ENCODE results near the gene C1R. TPM values are rescaled to one million over a fixed set of nuclear protein-coding genes. Genes with fewer than 3 reads are reported as not detected.
"Not testable (repeated sequence)": the region's sequence is repeated elsewhere in the genome, so short reads cannot be mapped to it uniquely, and the experiment has no call there.

C1R gene
- total RNA-seq, 4 donors from 2014 or later: 68.5 to 154 (median 125) TPM

DNA sequence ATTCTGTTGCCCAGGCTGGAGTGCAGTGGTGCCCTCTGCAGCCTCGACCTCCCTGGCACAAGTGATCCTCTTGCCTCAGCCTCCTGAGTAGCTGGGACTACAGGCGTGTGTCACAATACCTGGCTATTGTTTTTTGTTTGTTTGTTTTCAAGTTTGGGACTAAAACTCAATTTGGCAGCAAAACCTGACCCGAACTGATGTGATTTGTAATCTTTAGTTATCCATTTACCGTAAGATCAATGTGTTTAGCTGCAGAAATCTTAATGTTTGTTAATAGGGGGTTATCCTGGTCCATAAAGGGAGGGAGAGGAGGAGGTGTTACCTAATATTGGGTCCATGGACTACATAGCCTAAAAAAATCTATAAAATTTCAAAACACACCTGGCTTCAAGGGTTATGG, 32.5 kb downstream of the C1R start:
- in situ Hi-C loops (cut with MboI; ENCODE audit: low pct_ligation_motif_present in 1 of 4, low pct_unique_long_range_greater_than_20kb in 1 of 4, low sequenced_read_pairs in 3 of 4) (no loop called here), intact Hi-C loops (cut with DNase I; ENCODE audit: low total_unique reads) (loop anchor here (2.0 kb wide), 2 partner anchors 33 to 49 kb away; partner anchors contain the start of genes C1R and C1RL)
- no peak overlapping the region for H3K4me3 ChIP-seq
- H3K9me3 ChIP-seq: no peaks in the 10 kb centered on the region
- TF ChIP-seq POLR2A (IDR thresholded peaks at IDR 0.05) (no peak), POLR2AphosphoS5 (IDR thresholded peaks at IDR 0.05) (no peak), CTCF (IDR thresholded peaks at IDR 0.05) (no peak), EP300 (IDR thresholded peaks at IDR 0.05; ENCODE audit: low read depth) (no peak)
- WGBS, 2 donors (ENCODE audit: low coverage in 1 of 2): 81 to 88% methylated on average over 4 of the region's 4 CpGs
- no peaks in the 10 kb centered on the region for H3K36me3 ChIP-seq
- peak overlapping the region; percentile 66 to 85 (median 78) for H3K27ac ChIP-seq
- H3K4me1 ChIP-seq: peaks cover 0 to 20% (median 8%) of the 10 kb centered on the region in 4 donors
- DNase-seq: no peak
- no peaks in the 10 kb centered on the region for H3K27me3 ChIP-seq

- Histone ChIP-seq H3K9me3 (no peaks in the 10 kb centered on the region), H3K27ac (no peak overlapping the region), H3K4me1 (peaks cover 0 to 20% (median 8%) of the 10 kb centered on the region in 4 donors), H3K27me3 (no peaks in the 10 kb centered on the region), H3K4me3 (no peak overlapping the region), H3K36me3 (no peaks in the 10 kb centered on the region)
- in situ Hi-C loops (cut with MboI; ENCODE audit: low pct_ligation_motif_present in 1 of 4, low pct_unique_long_range_greater_than_20kb in 1 of 4, low sequenced_read_pairs in 3 of 4): no loop called here
- 93 to 95% methylated on average over 6 to 9 of the region's 9 CpGs for whole genome bisulfite sequencing, 2 donors (ENCODE audit: low coverage in 1 of 2)
- no peak for TF ChIP-seq POLR2AphosphoS5 (IDR thresholded peaks at IDR 0.05)
- TF ChIP-seq POLR2A (IDR thresholded peaks at IDR 0.05): no peak
- TF ChIP-seq CTCF (IDR thresholded peaks at IDR 0.05): no peak
- TF ChIP-seq EP300 (IDR thresholded peaks at IDR 0.05; ENCODE audit: low read depth): no peak
- no peak for DNase-seq
- intact Hi-C loops (cut with DNase I; ENCODE audit: low total_unique reads): no loop called here
Measured at GRCh38 chr12:7058850-7059395, 33.3 kb downstream of the C1R start.

- peaks cover 2% of the 10 kb centered on the region for H3K27me3 ChIP-seq
- no peak for DNase-seq
- H3K36me3 ChIP-seq: no peaks in the 10 kb centered on the region
- TF ChIP-seq CTCF (IDR thresholded peaks at IDR 0.05): no peak
- TF ChIP-seq POLR2A (IDR thresholded peaks at IDR 0.05): no peak
- no peak for TF ChIP-seq POLR2AphosphoS5 (IDR thresholded peaks at IDR 0.05)
- no peak for TF ChIP-seq EP300 (IDR thresholded peaks at IDR 0.05; ENCODE audit: low read depth)
- intact Hi-C loops (cut with DNase I; ENCODE audit: low total_unique reads): no loop called here
- H3K4me1 ChIP-seq: peaks cover 0 to 14% (median 8%) of the 10 kb centered on the region in 4 donors
- H3K4me3 ChIP-seq: no peak overlapping the region
- H3K9me3 ChIP-seq: no peaks in the 10 kb centered on the region
- in situ Hi-C loops (cut with MboI; ENCODE audit: low pct_ligation_motif_present in 1 of 4, low pct_unique_long_range_greater_than_20kb in 1 of 4, low sequenced_read_pairs in 3 of 4): no loop called here
- H3K27ac ChIP-seq: no peak overlapping the region
- 85% methylated on average over 3 of the region's 3 CpGs; no CpG with 5 or more reads in 1 of the 2 donors for WGBS, 2 donors (ENCODE audit: low coverage in 1 of 2)
Measured at GRCh38 chr12:7058163-7058845, 33.9 kb downstream of the C1R start.

- in situ Hi-C loops (cut with MboI; ENCODE audit: low pct_ligation_motif_present in 1 of 4, low pct_unique_long_range_greater_than_20kb in 1 of 4, low sequenced_read_pairs in 3 of 4); H3K36me3 ChIP-seq; DNase-seq; H3K27ac ChIP-seq; H3K4me3 ChIP-seq; H3K9me3 ChIP-seq; intact Hi-C loops (cut with DNase I; ENCODE audit: low total_unique reads); H3K4me1 ChIP-seq; H3K27me3 ChIP-seq: not testable (repeated sequence)
- 60 to 91% methylated on average over 2 of the region's 2 CpGs for WGBS, 2 donors (ENCODE audit: low coverage in 1 of 2)
Measured at GRCh38 chr12:7055736-7056135, 36.5 kb downstream of the C1R start.
